HepG2 (cell line): ENCODE measurements around the gene ATP11A. TPM values are rescaled to one million over a fixed set of nuclear protein-coding genes. Genes with fewer than 3 reads are reported as not detected.

Experiments used
- CBX2 ChIP-seq, 2 experiments: fragments of 200-600 bp in 1 of 2; sonication (generic); formaldehyde crosslinking in 1 of 2; IDR thresholded peaks; 2 replicates each; pipeline versions ENCODE4 v1.7.0 to v1.8.1; 2018 to 2022; ENCODE audit warnings: low read depth in 2 of 2, low read length in 1 of 2, mild to moderate bottlenecking in 1 of 2, missing genetic modification reagents in 1 of 2
- EEA1 ChIP-seq: sonication (generic); formaldehyde crosslinking; IDR thresholded peaks from 2 replicates; pipeline ENCODE4 v1.5.1; 2020; ENCODE audit warnings: mild to moderate bottlenecking, missing genetic modification reagents, borderline replicate concordance
- GPBP1L1 ChIP-seq: sonication (generic); formaldehyde crosslinking; IDR thresholded peaks from 2 replicates; pipeline ENCODE4 v1.5.0; 2020; ENCODE audit warnings: mild to moderate bottlenecking, missing genetic modification reagents
- KAT7 ChIP-seq: IDR thresholded peaks from 2 replicates; pipeline ENCODE4 v1.6.1; 2018; ENCODE audit warnings: borderline replicate concordance, missing compliant biosample characterization
- KDM3A ChIP-seq: IDR thresholded peaks from 2 replicates; pipeline ENCODE4 v1.6.1; 2018; ENCODE audit warnings: low read depth, missing compliant biosample characterization
- LBX2 ChIP-seq: sonication (generic); formaldehyde crosslinking; IDR thresholded peaks from 2 replicates; pipeline ENCODE4 v1.5.0; 2020; ENCODE audit warnings: missing genetic modification reagents, mild to moderate bottlenecking, borderline replicate concordance
- PHF21A ChIP-seq: sonication (generic); formaldehyde crosslinking; IDR thresholded peaks from 2 replicates; pipeline ENCODE4 v1.5.0; 2020; ENCODE audit warnings: mild to moderate bottlenecking, missing genetic modification reagents
- RFXANK ChIP-seq: IDR thresholded peaks from 2 replicates; pipeline ENCODE4 v1.6.1; 2016
- TFDP1 ChIP-seq: IDR thresholded peaks from 2 replicates; pipeline ENCODE4 v1.6.1; 2016; ENCODE audit warnings: missing compliant biosample characterization, missing genetic modification reagents, borderline replicate concordance
- TRIM22 ChIP-seq: fragments of 450-650 bp; IDR thresholded peaks from 2 replicates; pipeline ENCODE4 v1.6.1; 2017
- ZBTB14 ChIP-seq: sonication (generic); formaldehyde crosslinking; IDR thresholded peaks from 2 replicates; pipeline ENCODE4 v1.4.0; 2020; ENCODE audit warnings: missing genetic modification reagents
- ZBTB43 ChIP-seq: sonication (generic); formaldehyde crosslinking; conservative IDR thresholded peaks from 2 replicates; pipeline ENCODE4 v1.4.0; 2020; ENCODE audit warnings: missing genetic modification reagents
- ZBTB44 ChIP-seq: sonication (generic); formaldehyde crosslinking; IDR thresholded peaks from 2 replicates; pipeline ENCODE4 v1.4.0; 2020; ENCODE audit warnings: missing genetic modification reagents
- ZFP36L2 ChIP-seq: sonication (generic); formaldehyde crosslinking; IDR thresholded peaks from 2 replicates; pipeline ENCODE4 v1.4.0; 2020; ENCODE audit warnings: missing genetic modification reagents
- ZMYM4 ChIP-seq: sonication (generic); formaldehyde crosslinking; IDR thresholded peaks from 2 replicates; pipeline ENCODE4 v1.8.1; 2023; ENCODE audit warnings: mild to moderate bottlenecking, missing genetic modification reagents
- ZNF121 ChIP-seq: sonication (generic); formaldehyde crosslinking; IDR thresholded peaks from 2 replicates; pipeline ENCODE4 v1.5.0; 2020; ENCODE audit warnings: mild to moderate bottlenecking, missing genetic modification reagents
- ZNF510 ChIP-seq: sonication (generic); formaldehyde crosslinking; IDR thresholded peaks from 2 replicates; pipeline ENCODE4 v1.4.0; 2020; ENCODE audit warnings: low read depth, mild to moderate bottlenecking, missing genetic modification reagents
- ZNF747 ChIP-seq: sonication (generic); formaldehyde crosslinking; IDR thresholded peaks from 2 replicates; pipeline ENCODE4 v1.8.1; 2023; ENCODE audit warnings: missing genetic modification reagents, mild to moderate bottlenecking, borderline replicate concordance
- ZSCAN25 ChIP-seq: sonication (generic); formaldehyde crosslinking; IDR thresholded peaks from 2 replicates; pipeline ENCODE4 v1.8.0; 2022; ENCODE audit warnings: mild to moderate bottlenecking, missing genetic modification reagents
- polyA plus RNA-seq, 8 experiments: library from polyadenylated mRNA; depleted of rRNA in 3 of 8; stranded (reverse) in 7 of 8; unstranded in 1 of 8; fragments of >200 nt; fragmentation: Illumina TruSeq in 4 of 8; extraction: Trizol in 4 of 8; gene quantifications; 2 replicates each; pipeline versions ENCODE4 v1.2.1 to v1.2.3, GENCODE V29; 2011 to 2016; ENCODE audit warnings: low read depth in 4 of 8, missing spikeins in 1 of 8, mixed read lengths in 1 of 8; ENCODE audit not compliant: insufficient read depth in 1 of 8
- total RNA-seq, 5 experiments: library from RNA; depleted of rRNA; stranded (reverse); fragments of >200 nt; fragmentation: Illumina TruSeq; extraction: Trizol; gene quantifications; 2 replicates each; pipeline ENCODE4 v1.2.3, GENCODE V29; 2016; ENCODE audit warnings: low read depth in 1 of 5

ATP11A gene
- total and polyA plus RNA-seq, 2 of the 13 experiments (the other 11 are each of a cell fraction or from before 2014, with no cell fraction given), result 18.4 to 20.1 TPM

- TF ChIP-seq KDM3A, result no peak
- TF ChIP-seq GPBP1L1 (CRISPR knock-in tag), result no peak
- no peak for TF ChIP-seq ZFP36L2 (CRISPR knock-in tag)
- TF ChIP-seq ZBTB44, result no peak
- no peak for TF ChIP-seq TFDP1 (CRISPR knock-in tag)
- no peak for TF ChIP-seq ZNF121 (CRISPR knock-in tag)
- TF ChIP-seq ZMYM4 (CRISPR knock-in tag), result peak; percentile 48; the same call in 1 of the 2 replicates
- no peak for TF ChIP-seq ZBTB14
- 0 out of 2 replicates have a peak, but pooled peaks have one; percentile 29 for TF ChIP-seq ZBTB43 (CRISPR knock-in tag)
- TF ChIP-seq ZNF747 (CRISPR knock-in tag), result no peak
- no peak for TF ChIP-seq KAT7 (CRISPR knock-in tag)
- TF ChIP-seq PHF21A (CRISPR knock-in tag), result peak; percentile 51
- no peak for TF ChIP-seq RFXANK (CRISPR knock-in tag)
- TF ChIP-seq TRIM22, result no peak
- no peak for TF ChIP-seq EEA1 (CRISPR knock-in tag)
- TF ChIP-seq CBX2 (IDR thresholded peaks at IDR 0.05; ENCODE audit: low read depth, low read length), result no peak
- no peak for TF ChIP-seq CBX2 (CRISPR knock-in tag; IDR thresholded peaks at IDR 0.05; ENCODE audit: low read depth)
- TF ChIP-seq LBX2, result no peak
- TF ChIP-seq ZNF510, result no peak
- TF ChIP-seq ZSCAN25 (CRISPR knock-in tag), result no peak
These were observed 21.9 kb downstream of the ATP11A start (continued) for GRCh38 chr13:112711528-112712265.
